HepG2 (cell line): ENCODE measurements around the gene HSP90AB1. TPM values are rescaled to one million over a fixed set of nuclear protein-coding genes. Genes with fewer than 3 reads are reported as not detected.

Experiments
- CBFB ChIP-seq: sonication (generic); formaldehyde crosslinking; IDR thresholded peaks from 2 replicates; pipeline ENCODE4 v1.4.0; 2020; ENCODE audit warnings: missing genetic modification reagents
- DPF2 ChIP-seq: sonication (generic); formaldehyde crosslinking; IDR thresholded peaks from 2 replicates; pipeline ENCODE4 v1.4.0; 2020; ENCODE audit warnings: mild to moderate bottlenecking, low read depth, missing genetic modification reagents, borderline replicate concordance
- HES4 ChIP-seq: sonication (generic); formaldehyde crosslinking; IDR thresholded peaks from 2 replicates; pipeline ENCODE4 v1.9.0; 2021; ENCODE audit warnings: mild to moderate bottlenecking, missing genetic modification reagents, borderline replicate concordance
- HOXA3 ChIP-seq: sonication (generic); formaldehyde crosslinking; IDR thresholded peaks from 2 replicates; pipeline ENCODE4 v1.5.0; 2020; ENCODE audit warnings: missing genetic modification reagents
- KDM3A ChIP-seq: IDR thresholded peaks from 2 replicates; pipeline ENCODE4 v1.6.1; 2018; ENCODE audit warnings: low read depth, missing compliant biosample characterization
- KLF15 ChIP-seq: sonication (generic); formaldehyde crosslinking; IDR thresholded peaks from 2 replicates; pipeline ENCODE4 v1.8.1; 2023; ENCODE audit warnings: borderline replicate concordance, mild to moderate bottlenecking, inconsistent platforms, missing genetic modification reagents, mixed read lengths
- KLF16 ChIP-seq, 2 experiments: sonication (generic) in 1 of 2; formaldehyde crosslinking in 1 of 2; IDR thresholded peaks; 2 replicates each; pipeline versions ENCODE4 v1.6.1 to v1.8.0; 2016 to 2023; ENCODE audit warnings: missing genetic modification reagents in 2 of 2, missing compliant biosample characterization in 1 of 2
- MEF2D ChIP-seq: sonication (generic); formaldehyde crosslinking; IDR thresholded peaks from 2 replicates; pipeline ENCODE4 v1.5.1; 2020; ENCODE audit warnings: mild to moderate bottlenecking, missing genetic modification reagents
- PHF21A ChIP-seq: sonication (generic); formaldehyde crosslinking; IDR thresholded peaks from 2 replicates; pipeline ENCODE4 v1.5.0; 2020; ENCODE audit warnings: mild to moderate bottlenecking, missing genetic modification reagents
- PITX1 ChIP-seq: sonication (generic); formaldehyde crosslinking; IDR thresholded peaks from 2 replicates; pipeline ENCODE4 v1.5.1; 2020; ENCODE audit warnings: mild to moderate bottlenecking, missing genetic modification reagents
- RFX1 ChIP-seq: fragments of 450-650 bp; IDR thresholded peaks from 2 replicates; pipeline ENCODE4 v1.6.1; 2017
- RXRB ChIP-seq: IDR thresholded peaks from 2 replicates; pipeline ENCODE4 v1.6.1; 2016; ENCODE audit warnings: borderline replicate concordance, missing genetic modification reagents, missing compliant biosample characterization
- SKI ChIP-seq: fragments of 450-650 bp; IDR thresholded peaks from one replicate; pipeline ENCODE4 v1.6.1; 2018; ENCODE audit warnings: mild to moderate bottlenecking; ENCODE audit not compliant: partially characterized antibody
- THAP11 ChIP-seq: IDR thresholded peaks from 2 replicates; pipeline ENCODE4 v1.6.1; 2016; ENCODE audit warnings: missing biosample characterization, missing genetic modification reagents
- ZC3H4 ChIP-seq: sonication (generic); formaldehyde crosslinking; IDR thresholded peaks from 2 replicates; pipeline ENCODE4 v1.4.0; 2020; ENCODE audit warnings: missing genetic modification reagents, borderline replicate concordance
- ZNF292 ChIP-seq: sonication (generic); formaldehyde crosslinking; IDR thresholded peaks from 2 replicates; pipeline ENCODE4 v1.8.1; 2022; ENCODE audit warnings: mild to moderate bottlenecking, low read depth, missing genetic modification reagents, borderline replicate concordance
- ZNF30 ChIP-seq: sonication (generic); formaldehyde crosslinking; IDR thresholded peaks from 2 replicates; pipeline ENCODE4 v1.5.0; 2020; ENCODE audit warnings: mild to moderate bottlenecking, missing genetic modification reagents
- ZNF331 ChIP-seq: sonication (generic); formaldehyde crosslinking; IDR thresholded peaks from 2 replicates; pipeline ENCODE4 v1.4.0; 2020; ENCODE audit warnings: missing genetic modification reagents
- ZNF350 ChIP-seq: sonication (generic); formaldehyde crosslinking; IDR thresholded peaks from 2 replicates; pipeline ENCODE4 v1.4.0; 2020; ENCODE audit warnings: mild to moderate bottlenecking, low read depth, missing genetic modification reagents, borderline replicate concordance
- ZNF547 ChIP-seq: sonication (generic); formaldehyde crosslinking; IDR thresholded peaks from 2 replicates; pipeline ENCODE4 v1.5.1; 2020; ENCODE audit warnings: mild to moderate bottlenecking, missing genetic modification reagents
- ZNF766 ChIP-seq: sonication (generic); formaldehyde crosslinking; IDR thresholded peaks from 2 replicates; pipeline ENCODE4 v1.5.0; 2020; ENCODE audit warnings: missing genetic modification reagents, borderline replicate concordance
- ZNF788 ChIP-seq: sonication (generic); formaldehyde crosslinking; IDR thresholded peaks from 2 replicates; pipeline ENCODE4 v1.5.0; 2020; ENCODE audit warnings: mild to moderate bottlenecking, missing genetic modification reagents, borderline replicate concordance
- ZSCAN21 ChIP-seq: sonication (generic); formaldehyde crosslinking; IDR thresholded peaks from 2 replicates; pipeline ENCODE4 v1.8.0; 2022; ENCODE audit warnings: mild to moderate bottlenecking, missing genetic modification reagents, moderate library complexity, borderline replicate concordance
- polyA plus RNA-seq, 8 experiments: library from polyadenylated mRNA; depleted of rRNA in 3 of 8; stranded (reverse) in 7 of 8; unstranded in 1 of 8; fragments of >200 nt; fragmentation: Illumina TruSeq in 4 of 8; extraction: Trizol in 4 of 8; gene quantifications; 2 replicates each; pipeline versions ENCODE4 v1.2.1 to v1.2.3, GENCODE V29; 2011 to 2016; ENCODE audit warnings: low read depth in 4 of 8, missing spikeins in 1 of 8, mixed read lengths in 1 of 8; ENCODE audit not compliant: insufficient read depth in 1 of 8
- total RNA-seq, 5 experiments: library from RNA; depleted of rRNA; stranded (reverse); fragments of >200 nt; fragmentation: Illumina TruSeq; extraction: Trizol; gene quantifications; 2 replicates each; pipeline ENCODE4 v1.2.3, GENCODE V29; 2016; ENCODE audit warnings: low read depth in 1 of 5
- TF ChIP-seq, protein P1 (sequence below): sonication (generic); formaldehyde crosslinking; IDR thresholded peaks from 2 replicates; pipeline ENCODE4; 2020; ENCODE audit warnings: missing genetic modification reagents, mild to moderate bottlenecking, borderline replicate concordance
- TF ChIP-seq, protein P2 (sequence below): IDR thresholded peaks from 2 replicates; pipeline ENCODE4 v1.6.1; 2016; ENCODE audit warnings: mild to moderate bottlenecking, missing biosample characterization, missing genetic modification reagents
- TF ChIP-seq, protein P3 (sequence below): sonication (generic); formaldehyde crosslinking; IDR thresholded peaks from 2 replicates; pipeline ENCODE4 v1.4.0; 2020; ENCODE audit warnings: missing genetic modification reagents, low read depth, mild to moderate bottlenecking, borderline replicate concordance

The HSP90AB1 gene
- total and polyA plus RNA-seq, 2 of the 13 experiments (the other 11 are each of a cell fraction or from before 2014, with no cell fraction given), result 1,325 to 1,472 TPM

DNA sequence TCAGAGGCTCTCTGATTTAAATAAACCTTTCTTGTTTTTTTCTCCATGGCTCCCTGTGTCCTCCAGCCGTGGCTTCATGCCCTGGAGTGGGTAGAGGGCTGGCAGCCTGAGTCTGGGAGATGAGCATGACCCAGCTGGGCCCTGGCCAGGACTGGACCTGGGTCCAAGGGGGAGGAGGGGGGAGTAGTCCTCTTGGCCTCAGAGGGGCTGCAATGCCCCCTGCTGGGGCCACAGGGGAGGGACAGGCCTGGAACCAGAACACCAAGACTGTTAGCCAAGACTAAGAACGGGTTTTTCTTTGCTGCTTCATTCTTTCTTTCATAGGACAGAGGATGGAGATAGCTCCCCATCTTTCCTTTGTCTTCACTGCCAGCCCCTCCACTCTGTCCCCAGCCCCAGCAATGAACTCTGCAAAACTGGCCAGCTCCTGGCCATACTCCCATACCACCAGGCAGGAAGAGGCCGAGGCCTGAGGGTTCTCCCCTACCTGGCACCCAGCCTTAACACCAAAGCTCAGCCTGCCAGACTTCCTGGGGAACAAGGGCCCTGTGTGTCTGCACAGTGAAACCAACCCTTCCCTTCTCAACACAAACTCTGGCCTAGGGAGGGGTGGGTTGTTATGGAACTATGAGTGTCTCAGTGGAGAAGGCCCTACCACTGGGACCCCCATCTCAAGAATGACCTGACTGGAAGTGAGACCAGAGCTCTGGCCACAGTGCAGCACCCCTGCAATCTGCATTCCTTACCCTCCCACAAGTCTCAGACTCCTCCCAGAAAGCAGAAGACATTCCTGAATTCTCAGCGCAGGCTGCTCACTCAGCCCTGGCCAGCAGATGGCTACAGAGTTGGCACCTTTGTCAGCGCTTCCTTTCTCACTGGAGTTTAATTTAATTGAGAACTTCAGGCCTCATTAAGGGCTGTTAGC lies 12.5 kb upstream of the HSP90AB1 start (continued):
- TF ChIP-seq ZNF547 (CRISPR knock-in tag), result no peak
- peak; percentile 71; the same call in 1 of the 2 replicates for TF ChIP-seq ZNF788 (CRISPR knock-in tag)
- TF ChIP-seq KDM3A, result peak; percentile 92
- TF ChIP-seq ZNF766 (CRISPR knock-in tag), result no peak
- TF ChIP-seq ZNF292 (CRISPR knock-in tag), result no peak
- TF ChIP-seq RXRB (CRISPR knock-in tag), result peak; percentile 87; the same call in 1 of the 2 replicates
- peak; percentile 53 for TF ChIP-seq ZNF350
- peak in 1 of 2 experiments; percentile 64; a peak in 1 of 4 replicates for TF ChIP-seq KLF16 (CRISPR knock-in tag; IDR thresholded peaks at IDR 0.05)
- TF ChIP-seq, protein P1, sequence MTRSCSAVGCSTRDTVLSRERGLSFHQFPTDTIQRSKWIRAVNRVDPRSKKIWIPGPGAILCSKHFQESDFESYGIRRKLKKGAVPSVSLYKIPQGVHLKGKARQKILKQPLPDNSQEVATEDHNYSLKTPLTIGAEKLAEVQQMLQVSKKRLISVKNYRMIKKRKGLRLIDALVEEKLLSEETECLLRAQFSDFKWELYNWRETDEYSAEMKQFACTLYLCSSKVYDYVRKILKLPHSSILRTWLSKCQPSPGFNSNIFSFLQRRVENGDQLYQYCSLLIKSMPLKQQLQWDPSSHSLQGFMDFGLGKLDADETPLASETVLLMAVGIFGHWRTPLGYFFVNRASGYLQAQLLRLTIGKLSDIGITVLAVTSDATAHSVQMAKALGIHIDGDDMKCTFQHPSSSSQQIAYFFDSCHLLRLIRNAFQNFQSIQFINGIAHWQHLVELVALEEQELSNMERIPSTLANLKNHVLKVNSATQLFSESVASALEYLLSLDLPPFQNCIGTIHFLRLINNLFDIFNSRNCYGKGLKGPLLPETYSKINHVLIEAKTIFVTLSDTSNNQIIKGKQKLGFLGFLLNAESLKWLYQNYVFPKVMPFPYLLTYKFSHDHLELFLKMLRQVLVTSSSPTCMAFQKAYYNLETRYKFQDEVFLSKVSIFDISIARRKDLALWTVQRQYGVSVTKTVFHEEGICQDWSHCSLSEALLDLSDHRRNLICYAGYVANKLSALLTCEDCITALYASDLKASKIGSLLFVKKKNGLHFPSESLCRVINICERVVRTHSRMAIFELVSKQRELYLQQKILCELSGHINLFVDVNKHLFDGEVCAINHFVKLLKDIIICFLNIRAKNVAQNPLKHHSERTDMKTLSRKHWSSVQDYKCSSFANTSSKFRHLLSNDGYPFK (CRISPR knock-in tag), result peak; percentile 49; the same call in 1 of the 2 replicates
- TF ChIP-seq MEF2D, result 0 out of 2 replicates have a peak, but pooled peaks have one; percentile 31
- no peak for TF ChIP-seq RFX1
- TF ChIP-seq HES4, result no peak
- peak; percentile 43; the same call in 1 of the 2 replicates for TF ChIP-seq PHF21A (CRISPR knock-in tag)
- TF ChIP-seq HOXA3 (CRISPR knock-in tag), result peak; percentile 44; the same call in 1 of the 2 replicates
- TF ChIP-seq KLF15 (CRISPR knock-in tag), result no peak
- 0 out of 2 replicates have a peak, but pooled peaks have one; percentile 34 for TF ChIP-seq ZNF30 (CRISPR knock-in tag)
- no peak for TF ChIP-seq DPF2 (CRISPR knock-in tag)
- TF ChIP-seq, protein P2, sequence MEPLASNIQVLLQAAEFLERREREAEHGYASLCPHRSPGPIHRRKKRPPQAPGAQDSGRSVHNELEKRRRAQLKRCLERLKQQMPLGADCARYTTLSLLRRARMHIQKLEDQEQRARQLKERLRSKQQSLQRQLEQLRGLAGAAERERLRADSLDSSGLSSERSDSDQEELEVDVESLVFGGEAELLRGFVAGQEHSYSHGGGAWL, result no peak
- peak; percentile 70 for TF ChIP-seq SKI
- TF ChIP-seq CBFB, result 0 out of 2 replicates have a peak, but pooled peaks have one; percentile 66
- peak; percentile 53; the same call in 1 of the 2 replicates for TF ChIP-seq THAP11 (CRISPR knock-in tag)
- peak; percentile 59; the same call in 1 of the 2 replicates for TF ChIP-seq ZNF331 (CRISPR knock-in tag)
- peak; percentile 33; the same call in 1 of the 2 replicates for TF ChIP-seq ZSCAN21
- TF ChIP-seq, protein P3, sequence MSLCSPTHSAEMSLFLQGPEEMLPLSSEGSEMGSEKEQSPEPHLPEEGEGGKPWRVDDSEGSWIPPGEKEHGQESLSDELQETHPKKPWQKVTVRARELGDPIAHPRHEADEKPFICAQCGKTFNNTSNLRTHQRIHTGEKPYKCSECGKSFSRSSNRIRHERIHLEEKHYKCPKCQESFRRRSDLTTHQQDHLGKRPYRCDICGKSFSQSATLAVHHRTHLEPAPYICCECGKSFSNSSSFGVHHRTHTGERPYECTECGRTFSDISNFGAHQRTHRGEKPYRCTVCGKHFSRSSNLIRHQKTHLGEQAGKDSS (CRISPR knock-in tag), result no peak
- TF ChIP-seq ZC3H4, result no peak
- TF ChIP-seq PITX1, result no peak; the same call in 1 of the 2 replicates
